ENCODE measurements around the gene SAT1. TPM values are rescaled to one million over a fixed set of nuclear protein-coding genes. Genes with fewer than 3 reads are reported as not detected.

Gene SAT1
- total RNA-seq, 2 experiments from 2014 or later = 205 to 218 TPM

DNA sequence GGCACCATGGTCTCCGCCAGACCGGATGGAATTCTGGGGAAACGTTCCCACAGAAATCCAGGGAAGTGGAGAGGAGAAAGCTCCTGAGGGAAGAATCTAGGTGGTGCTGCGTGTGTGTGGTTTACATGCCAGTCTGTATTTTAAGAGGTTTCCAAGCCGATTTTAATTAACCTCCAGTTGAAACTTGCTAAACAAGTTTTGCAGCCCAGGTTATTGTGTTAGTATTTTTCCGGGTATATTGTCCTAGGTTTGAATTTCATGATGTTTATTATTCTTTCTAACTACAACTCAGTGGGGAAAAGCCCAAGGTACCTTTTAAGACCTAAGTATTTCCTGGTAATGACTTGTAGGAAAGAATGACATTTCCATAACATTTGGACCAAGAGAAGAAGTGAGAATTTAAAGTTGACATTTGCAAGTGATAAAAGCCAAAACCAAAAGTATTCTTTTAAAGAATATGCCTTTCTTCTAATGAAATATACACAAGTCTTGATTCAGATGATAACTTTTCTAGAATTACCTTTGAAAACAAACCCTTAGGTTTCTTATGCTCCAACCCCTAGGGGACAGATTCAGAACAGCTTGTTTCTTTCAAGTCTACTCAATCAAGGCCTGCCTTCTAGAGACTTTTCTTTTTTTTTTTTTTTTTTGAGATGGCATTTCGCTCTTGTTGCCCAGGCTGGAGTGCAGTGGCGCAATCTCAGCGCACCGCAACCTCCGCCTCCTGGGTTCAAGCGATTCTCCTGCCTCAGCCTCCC lies 14.6 kb downstream of the SAT1 start:
- Mint-ChIP-seq H3K9me3 (no peaks in the 10 kb centered on the region), H3K27ac (no peak overlapping the region), H3K27me3 (no peaks in the 10 kb centered on the region), H3K36me3 (ENCODE audit: low read depth) (no peaks in the 10 kb centered on the region), H3K4me1 (peaks cover 4% of the 10 kb centered on the region), H3K4me3 (no peak overlapping the region)
- ChIA-PET CTCF (no interaction called here), POLR2A (no interaction called here)
- DNase-seq = no peak

DNA sequence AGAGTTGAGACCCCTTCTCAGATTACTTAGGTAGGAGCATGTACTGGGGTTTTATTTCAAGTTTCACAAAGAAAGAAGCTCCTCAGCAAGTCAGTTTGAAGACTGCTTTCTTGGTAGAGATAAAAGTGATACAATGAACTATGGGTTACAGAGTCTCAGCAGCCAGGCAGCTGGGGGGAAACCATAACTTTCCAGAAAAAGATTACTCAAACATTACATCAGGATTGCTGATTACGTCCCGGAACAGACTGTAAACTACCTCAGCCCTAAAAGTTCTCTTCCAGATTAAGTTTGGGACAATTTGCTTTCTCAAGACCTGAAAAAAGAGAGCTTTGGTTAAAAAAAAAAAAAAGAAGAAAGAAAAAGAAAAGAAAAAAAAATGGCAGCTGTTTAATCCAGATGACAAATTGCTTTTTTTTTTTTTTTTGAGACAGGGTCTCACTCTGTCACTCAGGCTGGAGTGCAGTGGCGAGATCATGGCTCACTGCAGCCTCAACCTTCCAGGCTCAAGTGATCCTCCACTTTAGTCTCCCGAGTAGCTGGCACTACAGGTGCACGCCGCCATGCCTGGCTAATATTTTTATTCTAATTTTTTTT lies 16.6 kb downstream of the SAT1 start:
- POLR2A ChIA-PET = interaction anchor here (2.0 kb wide), 1 partner anchor 15 kb away, joined by 4 read pairs; no protein-coding TSS in a partner anchor
- Mint-ChIP-seq H3K36me3 (ENCODE audit: low read depth) (no peaks in the 10 kb centered on the region), H3K4me3 (no peak overlapping the region), H3K27me3 (no peaks in the 10 kb centered on the region), H3K4me1 (peaks cover 4% of the 10 kb centered on the region), H3K27ac (no peak overlapping the region), H3K9me3 (no peaks in the 10 kb centered on the region)
- no peak for DNase-seq
- CTCF ChIA-PET = interaction anchor here (1.2 kb wide), 1 partner anchor 102 kb away, joined by 4 read pairs; no protein-coding TSS in a partner anchor

DNA sequence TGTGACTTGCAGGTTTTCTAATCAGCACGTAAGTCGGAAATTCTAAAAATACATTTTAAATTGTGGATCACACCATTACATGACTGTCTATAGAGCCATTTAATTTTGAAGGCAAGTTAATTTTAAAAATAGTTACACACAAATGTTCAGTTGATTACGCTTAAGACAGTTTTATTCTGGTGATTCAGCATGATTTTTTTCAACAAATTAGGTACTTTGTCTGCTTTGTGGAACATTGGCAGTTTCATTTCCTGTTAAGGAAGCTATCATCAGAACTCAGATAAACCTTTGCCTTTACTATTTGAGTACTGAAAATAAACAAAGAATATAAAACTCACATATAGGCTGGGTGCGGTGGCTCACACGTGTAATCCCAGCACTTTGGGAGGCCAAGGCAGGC lies 19.5 kb downstream of the SAT1 start:
- no peak overlapping the region for H3K4me3 Mint-ChIP-seq
- no peaks in the 10 kb centered on the region for H3K27me3 Mint-ChIP-seq
- no peak for DNase-seq
- H3K27ac Mint-ChIP-seq = no peak overlapping the region
- no peaks in the 10 kb centered on the region for H3K9me3 Mint-ChIP-seq
- ChIA-PET CTCF (no interaction called here), POLR2A (interaction anchor here (1.6 kb wide), 1 partner anchor 16 kb away, joined by 3 read pairs; no protein-coding TSS in a partner anchor)
- no peaks in the 10 kb centered on the region for H3K36me3 Mint-ChIP-seq (ENCODE audit: low read depth)
- peaks cover 4% of the 10 kb centered on the region for H3K4me1 Mint-ChIP-seq

DNA sequence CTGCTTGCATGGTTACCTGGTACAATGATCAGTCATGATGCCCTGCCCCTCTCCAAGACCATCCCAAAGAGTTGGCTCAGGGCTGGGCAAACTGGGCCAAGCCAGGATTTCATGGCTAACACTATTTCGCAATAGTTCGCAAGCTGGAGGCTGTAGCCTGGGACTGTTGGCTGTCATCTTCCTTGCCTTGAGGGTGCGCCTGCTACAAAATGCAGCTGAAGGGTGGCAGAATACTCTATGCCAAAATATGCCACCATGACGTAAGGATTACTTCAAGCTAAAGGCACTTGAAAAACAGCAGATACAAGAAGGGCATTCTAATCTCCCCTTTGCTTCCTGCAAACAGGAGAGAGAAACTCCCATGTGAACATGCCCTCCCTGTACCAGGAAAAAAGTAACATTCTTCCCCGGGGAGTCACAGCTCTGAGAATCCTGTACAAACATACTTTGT lies 21.0 kb downstream of the SAT1 start:
- DNase-seq = no peak
- no peak overlapping the region for H3K27ac Mint-ChIP-seq
- H3K4me3 Mint-ChIP-seq = no peak overlapping the region
- H3K9me3 Mint-ChIP-seq = no peaks in the 10 kb centered on the region
- peaks cover 4% of the 10 kb centered on the region for H3K4me1 Mint-ChIP-seq
- CTCF ChIA-PET = no interaction called here
- no peaks in the 10 kb centered on the region for H3K27me3 Mint-ChIP-seq
- H3K36me3 Mint-ChIP-seq (ENCODE audit: low read depth) = no peaks in the 10 kb centered on the region
- POLR2A ChIA-PET = no interaction called here

DNA sequence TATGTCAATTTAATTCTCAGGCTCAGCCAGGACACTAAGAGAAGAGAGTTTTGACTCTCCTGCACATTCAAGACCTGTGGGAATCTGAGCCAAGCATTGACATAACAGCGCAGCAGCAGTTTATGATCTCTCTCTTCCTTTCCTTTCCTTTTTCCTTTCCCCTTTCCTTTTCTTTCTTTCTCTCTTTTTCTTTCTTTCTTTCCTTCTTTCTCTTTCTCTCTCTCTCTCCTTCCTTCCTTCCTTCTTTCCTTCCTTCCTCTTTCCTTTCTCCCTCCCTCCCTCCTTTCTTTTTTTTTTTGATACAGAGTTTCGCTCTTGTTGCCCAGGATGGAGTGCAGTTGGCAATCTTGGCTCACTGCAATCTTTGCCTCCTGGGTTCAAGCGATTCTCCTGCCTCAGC lies 21.6 kb downstream of the SAT1 start:
- H3K27me3 Mint-ChIP-seq = no peaks in the 10 kb centered on the region
- no peaks in the 10 kb centered on the region for H3K9me3 Mint-ChIP-seq
- ChIA-PET POLR2A (no interaction called here), CTCF (no interaction called here)
- no peak overlapping the region for H3K4me3 Mint-ChIP-seq
- H3K4me1 Mint-ChIP-seq = peaks cover 4% of the 10 kb centered on the region
- no peak overlapping the region for H3K27ac Mint-ChIP-seq
- no peak for DNase-seq
- no peaks in the 10 kb centered on the region for H3K36me3 Mint-ChIP-seq (ENCODE audit: low read depth)

DNA sequence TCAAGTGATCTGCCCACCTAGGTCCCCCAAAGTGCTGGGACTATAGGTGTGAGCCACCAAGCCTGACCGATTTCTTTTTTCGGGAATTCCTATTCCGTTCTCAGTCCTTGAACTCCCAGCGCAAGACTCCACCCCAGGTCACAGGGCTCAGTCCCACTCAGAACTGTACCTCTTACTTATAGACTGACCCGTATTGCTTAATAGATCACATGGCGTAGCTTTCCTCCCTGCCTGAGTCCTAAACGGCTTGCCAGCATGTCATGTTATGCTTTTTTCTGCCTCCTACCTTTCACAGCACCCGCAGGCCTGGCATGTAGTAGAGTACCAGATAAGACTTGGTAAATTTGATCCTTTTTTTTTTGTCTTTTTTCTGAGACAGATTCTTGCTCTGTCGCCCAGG lies 22.4 kb downstream of the SAT1 start:
- Mint-ChIP-seq H3K4me1 (peaks cover 4% of the 10 kb centered on the region), H3K27ac (no peak overlapping the region), H3K27me3 (no peaks in the 10 kb centered on the region), H3K4me3 (no peak overlapping the region), H3K9me3 (no peaks in the 10 kb centered on the region), H3K36me3 (ENCODE audit: low read depth) (no peaks in the 10 kb centered on the region)
- ChIA-PET CTCF (no interaction called here), POLR2A (no interaction called here)
- DNase-seq = no peak

DNA sequence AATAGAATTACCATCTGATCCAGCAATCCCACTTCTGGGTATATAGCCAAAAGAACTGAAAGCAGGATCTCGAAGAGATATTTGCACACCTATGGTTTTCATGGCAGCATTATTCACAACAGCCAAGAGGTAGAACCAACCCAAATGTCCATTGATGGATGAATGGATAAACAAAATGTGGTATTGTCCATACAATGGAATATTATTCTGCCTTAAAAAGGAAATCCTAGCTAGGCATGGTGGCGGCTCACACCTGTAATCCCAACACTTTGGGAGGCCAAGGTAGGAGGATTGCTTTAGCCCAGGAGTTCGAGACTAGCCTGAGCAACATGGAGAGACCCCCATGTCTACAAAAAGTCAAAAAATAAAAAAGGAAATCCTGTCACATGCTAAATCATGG lies 27.3 kb downstream of the SAT1 start:
- Mint-ChIP-seq H3K4me3 (no peak overlapping the region), H3K27ac (no peak overlapping the region), H3K27me3 (peaks cover 6% of the 10 kb centered on the region), H3K4me1 (no peaks in the 10 kb centered on the region), H3K9me3 (no peaks in the 10 kb centered on the region), H3K36me3 (ENCODE audit: low read depth) (no peaks in the 10 kb centered on the region)
- ChIA-PET CTCF (no interaction called here), POLR2A (no interaction called here)
- no peak for DNase-seq

DNA sequence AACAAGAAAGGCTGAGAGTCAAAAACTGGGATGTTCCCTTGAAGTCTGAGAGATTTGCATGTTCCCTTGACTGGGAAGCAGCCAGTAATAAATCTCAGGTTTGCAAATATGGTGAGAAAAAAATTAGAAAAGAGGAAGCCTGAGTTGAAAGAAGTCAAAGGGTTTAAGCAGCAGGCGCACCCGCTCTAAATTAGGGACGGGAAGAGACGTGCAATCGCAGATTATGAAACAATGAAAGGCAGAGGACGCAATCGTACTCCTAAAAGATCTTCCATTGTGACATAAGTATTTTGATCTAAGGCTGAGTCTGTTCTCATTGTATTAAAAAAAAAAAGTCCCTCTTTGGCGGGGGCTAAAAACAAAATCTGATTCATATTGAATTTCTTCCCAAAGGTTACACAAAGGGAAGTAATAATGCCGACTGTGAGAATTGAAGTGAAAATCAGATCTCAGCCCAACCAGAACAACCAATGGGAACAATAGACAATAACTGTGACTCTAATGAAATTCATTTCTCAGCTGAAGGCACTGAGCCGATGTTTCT lies 28.2 kb downstream of the SAT1 start:
- ChIA-PET POLR2A (no interaction called here), CTCF (no interaction called here)
- H3K4me1 Mint-ChIP-seq = no peaks in the 10 kb centered on the region
- no peaks in the 10 kb centered on the region for H3K9me3 Mint-ChIP-seq
- H3K4me3 Mint-ChIP-seq = no peak overlapping the region
- no peaks in the 10 kb centered on the region for H3K36me3 Mint-ChIP-seq (ENCODE audit: low read depth)
- H3K27ac Mint-ChIP-seq = no peak overlapping the region
- DNase-seq = no peak
- peaks cover 6% of the 10 kb centered on the region for H3K27me3 Mint-ChIP-seq

DNA sequence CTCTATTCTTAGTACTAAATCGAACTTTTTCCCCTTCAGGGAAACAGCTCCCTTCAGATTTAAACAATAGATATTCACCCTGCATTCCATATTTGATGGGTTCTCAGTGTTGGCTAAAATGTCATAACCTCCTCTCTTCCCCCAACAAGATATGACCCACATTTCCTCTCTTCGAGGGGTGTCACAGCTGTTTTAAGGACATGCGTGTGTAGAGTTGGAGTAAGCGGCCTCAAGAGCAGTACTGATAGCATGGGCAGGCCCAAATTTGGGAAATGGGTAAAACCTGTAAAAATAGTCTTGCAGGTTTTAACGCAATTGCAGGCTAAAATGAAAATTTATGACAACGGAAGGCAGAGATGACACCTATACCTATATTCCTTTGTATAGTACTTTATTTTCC lies 28.7 kb downstream of the SAT1 start:
- POLR2A ChIA-PET = no interaction called here

DNA sequence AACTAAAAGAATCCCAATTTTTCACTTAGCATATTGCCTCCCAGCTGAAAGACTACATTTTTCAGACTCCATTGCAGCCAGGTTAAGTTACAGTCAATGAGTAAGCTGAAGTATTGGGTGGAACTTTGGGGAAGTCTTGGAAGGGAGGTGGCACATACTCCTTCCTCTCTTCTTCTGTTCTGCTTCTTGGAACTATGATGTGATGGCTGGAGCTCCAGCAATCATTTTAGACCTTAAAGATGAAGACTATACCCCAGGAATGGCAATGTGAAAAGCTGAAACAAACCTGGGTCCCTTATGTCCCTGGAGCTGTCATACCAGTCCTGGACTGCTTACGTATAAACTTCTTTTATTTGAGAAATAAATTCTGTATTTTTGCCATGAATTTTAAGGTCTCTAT lies 30.8 kb downstream of the SAT1 start:
- H3K36me3 Mint-ChIP-seq (ENCODE audit: low read depth) = no peaks in the 10 kb centered on the region
- DNase-seq = no peak
- CTCF ChIA-PET = no interaction called here
- peaks cover 6% of the 10 kb centered on the region for H3K27me3 Mint-ChIP-seq
- H3K27ac Mint-ChIP-seq = no peak overlapping the region
- H3K4me3 Mint-ChIP-seq = no peak overlapping the region
- H3K9me3 Mint-ChIP-seq = no peaks in the 10 kb centered on the region
- peaks cover 6% of the 10 kb centered on the region for H3K4me1 Mint-ChIP-seq
- POLR2A ChIA-PET = no interaction called here

More for the DNA sequence above, 28.7 kb downstream of the SAT1 start:
- no peaks in the 10 kb centered on the region for H3K4me1 Mint-ChIP-seq
- H3K4me3 Mint-ChIP-seq = no peak overlapping the region
- H3K27ac Mint-ChIP-seq = no peak overlapping the region
- no peaks in the 10 kb centered on the region for H3K9me3 Mint-ChIP-seq
- H3K27me3 Mint-ChIP-seq = peaks cover 6% of the 10 kb centered on the region
- no peaks in the 10 kb centered on the region for H3K36me3 Mint-ChIP-seq (ENCODE audit: low read depth)
- DNase-seq = no peak
- CTCF ChIA-PET = no interaction called here

DNA sequence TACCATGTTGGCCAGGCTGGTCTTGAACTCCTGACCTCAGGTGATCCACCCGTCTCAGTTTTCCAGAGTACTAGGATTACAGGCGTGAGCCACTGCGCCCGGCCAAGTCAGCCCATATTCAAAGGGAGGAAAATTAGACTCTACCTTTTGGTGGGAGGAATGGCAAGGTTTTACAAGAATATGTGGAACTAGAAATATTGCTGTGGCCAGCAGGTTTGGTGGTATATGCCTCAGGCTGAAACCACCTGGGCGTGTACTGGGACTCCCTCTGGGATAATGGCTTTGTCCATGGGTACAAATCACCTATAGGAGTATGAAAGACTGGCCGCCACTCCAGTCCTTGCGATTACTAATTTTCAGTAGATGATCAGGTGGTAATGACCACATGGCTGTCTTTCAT lies 32.4 kb downstream of the SAT1 start:
- ChIA-PET POLR2A (no interaction called here), CTCF (no interaction called here)
- H3K4me1 Mint-ChIP-seq = peaks cover 13% of the 10 kb centered on the region
- peaks cover 6% of the 10 kb centered on the region for H3K27me3 Mint-ChIP-seq
- no peaks in the 10 kb centered on the region for H3K36me3 Mint-ChIP-seq (ENCODE audit: low read depth)
- no peaks in the 10 kb centered on the region for H3K9me3 Mint-ChIP-seq
- no peak overlapping the region for H3K4me3 Mint-ChIP-seq
- H3K27ac Mint-ChIP-seq = no peak overlapping the region
- no peak for DNase-seq

DNA sequence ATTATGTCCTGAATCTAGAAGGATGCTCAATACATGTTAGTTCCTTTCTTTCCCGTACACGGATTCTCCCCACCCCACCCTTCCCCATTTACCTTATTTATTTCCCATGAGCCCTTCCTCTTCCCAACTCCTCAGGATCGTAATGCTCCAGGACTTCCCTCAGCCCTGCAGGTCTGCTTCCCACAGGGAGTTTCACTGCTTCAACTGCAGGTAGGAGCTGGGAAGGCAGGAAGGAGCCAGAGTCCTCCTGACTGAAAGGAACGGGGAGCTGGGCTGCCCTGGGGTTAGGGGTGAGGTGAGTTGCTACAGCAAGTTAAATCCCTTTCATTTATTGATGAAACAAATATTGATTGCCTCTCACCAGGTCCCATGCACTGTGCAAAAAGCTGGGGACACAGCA lies 33.2 kb downstream of the SAT1 start:
- Mint-ChIP-seq H3K27ac (no peak overlapping the region), H3K9me3 (no peaks in the 10 kb centered on the region), H3K36me3 (ENCODE audit: low read depth) (no peaks in the 10 kb centered on the region), H3K4me3 (no peak overlapping the region), H3K27me3 (no peaks in the 10 kb centered on the region), H3K4me1 (peaks cover 15% of the 10 kb centered on the region)
- no peak for DNase-seq
- ChIA-PET CTCF (no interaction called here), POLR2A (interaction anchor here (0.6 kb wide), 1 partner anchor 74 kb away, joined by 5 read pairs; no protein-coding TSS in a partner anchor)

DNA sequence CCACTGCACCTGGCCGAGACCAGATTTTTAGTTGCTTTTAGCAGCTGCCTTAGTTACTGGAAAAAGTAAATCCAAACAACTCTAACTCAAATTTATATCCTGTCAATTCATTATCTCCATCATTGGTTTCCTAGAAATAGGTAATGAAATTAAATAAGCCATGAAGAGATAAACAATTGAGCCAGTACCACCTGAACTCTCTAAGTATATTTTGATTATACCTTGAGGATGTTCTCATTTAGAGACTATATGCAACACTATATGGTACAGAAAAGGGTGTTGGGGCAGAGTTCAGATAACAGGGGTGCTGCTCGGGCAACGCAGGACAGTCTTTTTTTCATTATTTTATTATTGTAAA lies 35.0 kb downstream of the SAT1 start:
- ChIA-PET CTCF (interaction anchor here (1.1 kb wide), 1 partner anchor 34 kb away, joined by 3 read pairs; no protein-coding TSS in a partner anchor), POLR2A (interaction anchor here (1.8 kb wide), 1 partner anchor 34 kb away, joined by 7 read pairs; the partner anchor contains the start of gene SAT1)
- Mint-ChIP-seq H3K27ac (no peak overlapping the region), H3K9me3 (no peaks in the 10 kb centered on the region), H3K4me1 (peaks cover 15% of the 10 kb centered on the region), H3K27me3 (no peaks in the 10 kb centered on the region), H3K4me3 (no peak overlapping the region), H3K36me3 (ENCODE audit: low read depth) (no peaks in the 10 kb centered on the region)
- DNase-seq = no peak
